Activated CD4-positive, alpha-beta T cell treated with anti-CD3 and anti-CD28 coated beads, Interleukin-2, amount 50 U/mL, for 4 hours (primary cell): ENCODE measurements around the gene FAM53A.
A peak's percentile ranks its signal among the peaks of the same experiment; 100 is the strongest.

Source experiments
- DNase-seq, 2 experiments: peaks; one replicate each; pipeline ENCODE4 v3.0.0-alpha.2; 2020

Gene FAM53A

DNA sequence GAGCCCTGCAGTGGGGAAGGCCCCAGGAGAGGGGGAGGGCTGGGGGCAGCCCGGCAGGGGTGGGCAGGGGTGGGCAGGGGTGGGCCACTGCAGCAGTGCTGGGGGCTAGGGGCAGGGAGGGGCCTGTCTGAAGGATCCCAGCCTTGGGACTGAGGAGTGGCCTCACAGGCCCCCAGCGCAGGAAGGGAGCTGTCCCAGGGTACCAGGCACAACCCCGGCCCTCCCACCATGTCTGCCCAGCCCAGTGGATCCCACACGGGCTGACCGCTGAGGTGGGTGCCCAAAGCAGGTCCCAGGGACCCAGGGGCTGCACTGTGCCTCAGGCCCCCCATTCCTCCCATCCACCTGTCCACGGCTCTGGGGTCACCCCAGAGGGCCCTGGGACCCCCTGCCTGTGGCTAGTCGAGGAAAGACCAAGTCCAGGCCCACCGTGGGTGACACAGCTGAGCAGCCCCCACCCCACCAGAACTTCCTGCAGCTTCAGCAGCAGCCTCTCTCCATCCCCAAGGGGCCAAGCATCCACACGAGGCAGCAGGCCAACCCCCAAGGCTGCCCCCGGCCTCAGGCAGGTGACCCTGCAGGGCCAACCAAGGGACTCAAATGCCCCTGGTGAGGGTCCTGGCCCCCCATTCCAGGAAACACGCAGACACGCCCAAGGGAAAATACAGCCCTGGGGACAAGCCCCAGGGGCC lies 46.4 kb downstream of the FAM53A start:
- DNase-seq: no peak

DNA sequence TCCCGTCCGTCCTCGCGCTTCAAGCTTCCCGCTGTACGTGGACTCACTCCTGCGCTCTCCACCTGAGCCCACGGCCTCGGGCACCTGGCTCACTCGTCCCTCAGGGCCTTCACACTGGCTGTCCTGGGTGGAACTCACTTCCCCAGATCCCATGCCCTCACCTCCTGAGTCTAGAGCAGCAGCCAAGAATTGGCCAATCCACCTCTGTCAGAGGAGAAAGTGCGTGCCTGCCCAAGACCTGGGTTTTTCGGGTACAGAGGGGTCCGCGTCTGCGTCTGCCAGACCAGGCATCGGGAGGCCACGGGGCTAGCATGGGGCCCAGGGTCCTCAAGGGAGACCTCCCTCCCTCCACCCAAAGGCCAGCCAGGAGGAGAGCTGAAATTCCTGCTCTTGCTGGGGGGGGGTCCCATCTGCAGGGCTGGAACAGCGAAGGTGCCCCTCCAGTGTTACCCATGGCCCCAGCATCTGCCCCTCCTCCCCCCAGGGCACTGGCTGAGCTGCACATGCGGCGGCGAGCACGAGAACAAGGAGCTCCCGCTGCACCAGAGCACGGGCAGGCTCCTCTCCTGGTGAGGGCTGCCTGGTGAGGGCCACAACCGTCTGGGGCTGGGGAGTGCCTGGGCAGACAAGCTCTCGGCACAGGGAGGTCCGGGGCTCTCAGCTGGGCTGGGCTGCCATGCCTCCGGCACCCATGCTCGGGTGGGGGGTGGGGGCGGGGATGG lies 47.5 kb downstream of the FAM53A start:
- DNase-seq: no peak

- no peak for DNase-seq
Measured at GRCh38 chr4:1635464-1635863, 48.6 kb downstream of the FAM53A start.

DNA sequence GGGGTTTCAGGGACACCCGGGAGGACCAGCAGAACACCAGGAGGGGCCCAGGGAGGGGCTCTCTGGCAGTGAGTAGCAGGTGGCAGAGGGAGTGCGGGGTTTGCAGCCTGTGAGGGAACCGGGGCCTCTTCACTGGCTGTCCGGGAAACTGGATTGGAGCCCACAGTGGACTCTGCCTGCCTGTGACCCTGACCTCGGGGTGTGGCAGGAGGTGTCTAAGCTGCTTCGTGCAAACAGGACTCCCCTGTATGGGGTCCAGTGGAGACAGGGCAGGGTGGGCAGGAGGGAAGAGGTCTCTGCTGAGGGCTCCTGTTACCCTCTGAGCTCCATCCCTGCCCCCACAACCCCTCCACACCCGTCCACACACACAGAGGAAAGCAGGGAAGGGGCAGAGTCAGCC lies 50.1 kb downstream of the FAM53A start:
- DNase-seq: no peak

- no peak for DNase-seq
Measured at GRCh38 chr4:1632109-1633104, 51.7 kb downstream of the FAM53A start.

DNA sequence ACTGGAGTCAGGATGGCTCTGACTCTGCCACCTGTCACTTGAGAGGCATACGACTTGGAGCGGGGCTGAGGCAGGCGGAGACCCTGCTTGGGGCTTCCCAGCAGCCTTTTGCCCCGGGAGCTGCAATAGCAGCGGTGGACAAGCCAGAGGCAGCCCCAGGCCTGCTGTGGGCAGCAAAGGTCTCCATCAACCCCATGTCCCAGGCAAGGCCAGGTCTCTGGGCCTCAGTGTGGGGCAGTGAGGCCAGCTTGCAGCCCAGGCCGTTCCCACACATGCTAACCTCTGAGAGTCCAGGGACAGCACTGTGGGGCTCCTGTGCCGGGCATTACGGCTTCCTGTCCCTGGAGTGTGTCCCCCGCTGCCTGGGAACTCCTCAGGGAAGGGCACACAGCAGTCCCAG lies 53.0 kb downstream of the FAM53A start:
- DNase-seq: no peak

GRCh38 chr4:1630266-1630665 lies 53.8 kb downstream of the FAM53A start:
- DNase-seq: no peak

DNA sequence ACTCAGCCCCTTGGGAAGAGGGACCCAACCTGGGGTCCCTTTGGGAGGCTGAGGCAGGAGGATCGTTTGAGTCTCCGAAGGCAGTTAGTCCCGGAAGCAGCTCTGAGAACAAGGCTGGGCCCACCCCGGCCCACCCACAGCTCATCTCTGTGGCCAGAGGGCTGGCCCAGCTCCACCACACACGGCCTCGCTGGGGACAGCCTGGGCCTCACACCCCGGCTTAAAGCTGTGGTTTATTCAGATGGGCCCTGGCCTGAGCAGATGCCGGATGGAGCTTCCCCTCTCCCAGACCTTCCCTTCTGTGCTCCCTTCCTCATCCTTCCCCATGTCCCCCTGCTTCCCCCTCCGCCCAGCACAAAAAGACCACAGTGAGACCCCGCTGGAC lies 54.4 kb downstream of the FAM53A start:
- no peak for DNase-seq

GRCh38 chr4:1628892-1629698 lies 55.0 kb downstream of the FAM53A start:
- DNase-seq: peak; percentile 57 to 60

- DNase-seq: no peak
Measured at GRCh38 chr4:1627417-1628313, 56.4 kb downstream of the FAM53A start.

DNA sequence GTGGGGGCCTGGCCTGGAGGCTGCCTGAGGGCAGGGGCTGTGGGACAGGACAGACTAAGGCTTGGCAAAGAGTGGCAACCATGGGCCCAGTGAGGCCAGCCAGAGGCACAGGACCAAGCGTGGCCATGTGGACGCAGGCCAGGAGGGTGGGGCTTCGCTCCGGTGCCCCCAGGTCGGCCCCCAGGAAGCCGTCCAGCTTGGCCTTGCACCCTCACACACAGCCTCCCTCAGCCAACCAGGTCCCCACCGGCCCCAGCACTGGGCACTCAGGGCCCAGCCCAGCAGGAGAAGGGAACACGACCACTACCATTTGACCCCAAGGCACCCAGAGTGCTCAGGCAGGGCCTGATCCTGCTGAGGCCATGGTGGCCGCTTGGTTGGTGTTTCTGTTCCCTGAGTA lies 57.2 kb downstream of the FAM53A start:
- DNase-seq: no peak

- DNase-seq: no peak
Measured at GRCh38 chr4:1626151-1626550, 58.0 kb downstream of the FAM53A start.

DNA sequence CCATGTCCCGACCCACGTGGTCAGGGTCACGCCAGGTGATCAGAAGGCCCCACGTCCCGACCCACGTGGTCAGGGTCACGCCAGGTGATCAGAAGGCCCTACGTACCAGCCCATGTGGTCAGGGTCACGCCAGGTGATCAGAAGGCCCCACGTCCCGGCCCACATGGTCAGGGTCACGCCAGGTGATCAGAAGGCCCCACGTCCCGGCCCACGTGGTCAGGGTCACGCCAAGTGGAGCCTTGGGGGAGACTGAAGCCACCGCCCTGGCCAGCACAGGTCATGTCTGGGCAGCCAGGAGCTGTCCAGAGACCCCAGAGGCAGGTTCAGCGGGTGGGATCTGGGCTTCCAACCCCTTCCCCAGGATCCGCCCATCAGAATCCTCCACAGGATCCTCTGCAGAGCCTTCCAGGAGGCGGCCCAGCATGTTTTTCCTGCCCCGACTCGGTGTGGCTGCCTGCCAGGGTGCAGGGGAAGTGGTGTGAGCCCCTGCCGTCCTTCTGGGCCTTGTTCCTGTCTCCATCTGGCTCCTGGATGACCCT lies 58.4 kb downstream of the FAM53A start:
- DNase-seq: no peak

GRCh38 chr4:1624519-1624910 lies 59.6 kb downstream of the FAM53A start:
- DNase-seq: no peak

GRCh38 chr4:1623821-1624518 lies 60.1 kb downstream of the FAM53A start:
- DNase-seq: no peak

DNA sequence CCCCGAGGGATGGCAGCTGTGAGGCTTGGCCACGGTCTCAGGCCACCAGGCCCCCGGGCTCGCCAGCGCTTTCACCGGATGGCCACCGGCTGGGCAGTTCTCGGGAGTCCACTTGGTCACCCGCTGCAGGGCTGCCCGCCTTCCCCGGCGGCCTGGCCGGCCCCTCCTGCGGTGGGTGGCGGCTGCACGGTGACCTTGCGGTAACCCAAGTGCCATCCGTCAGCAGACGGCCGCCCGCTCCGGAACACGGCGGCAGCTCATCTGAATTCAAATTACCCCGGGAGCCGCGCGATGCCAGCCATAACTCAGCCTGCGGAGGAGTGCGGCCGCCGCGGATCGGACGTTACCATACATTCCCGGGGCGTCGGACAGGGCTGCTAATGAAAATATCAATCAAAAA lies 60.7 kb downstream of the FAM53A start:
- DNase-seq: no peak

- DNase-seq: no peak
Measured at GRCh38 chr4:1622956-1623355, 61.2 kb downstream of the FAM53A start.

- no peak for DNase-seq
Measured at GRCh38 chr4:1622238-1622637, 61.9 kb downstream of the FAM53A start.

DNA sequence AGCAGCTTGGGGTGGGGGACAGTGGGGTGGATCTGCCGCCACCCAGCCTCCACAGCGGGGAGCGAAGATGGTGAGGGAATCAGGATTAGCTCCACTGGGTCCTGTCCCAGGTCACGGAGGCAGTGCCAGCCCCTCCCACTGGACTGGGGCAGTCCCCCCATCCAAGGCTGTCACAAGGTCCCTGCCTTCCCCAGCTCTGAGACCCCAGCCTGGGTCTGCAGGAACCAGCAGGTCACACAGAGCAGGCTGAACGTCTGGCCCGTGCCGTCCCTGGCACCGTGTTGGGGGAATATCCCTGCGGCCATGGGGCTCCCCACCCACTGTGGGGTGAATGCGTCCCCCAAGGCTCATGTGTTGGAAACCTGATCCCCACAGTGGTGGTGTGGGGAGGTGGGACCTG lies 62.6 kb downstream of the FAM53A start:
- no peak for DNase-seq

- DNase-seq: no peak
Measured at GRCh38 chr4:1619151-1619672, 64.9 kb downstream of the FAM53A start.
